ENCODE results near the gene NDUFAF3.

The NDUFAF3 gene

DNA sequence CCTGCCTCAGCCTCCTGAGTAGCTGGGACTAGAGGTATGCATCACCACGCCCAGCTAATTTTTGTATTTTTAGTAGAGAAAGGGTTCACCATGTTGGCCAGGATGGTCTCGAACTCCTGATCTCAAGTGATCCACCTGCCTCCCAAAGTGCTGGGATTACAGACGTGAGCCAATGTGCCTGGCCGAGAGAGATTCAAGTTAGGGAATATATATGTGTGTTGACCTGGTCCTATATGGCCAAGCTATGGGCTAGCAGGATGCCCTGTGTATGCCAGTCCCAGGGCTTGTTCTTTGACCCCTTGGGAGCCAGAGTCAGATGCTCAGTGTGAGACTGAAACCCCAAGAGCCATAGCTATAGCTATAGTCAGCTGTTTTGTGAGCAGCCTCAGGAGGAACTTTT, 1.9 kb downstream of the NDUFAF3 start:
- H3K4me2 ChIP-seq (ENCODE audit: low read depth, low read length, poor library complexity, severe bottlenecking): no peak overlapping the region
- H3K9ac ChIP-seq (ENCODE audit: low read length): no peak overlapping the region
- H4K20me1 ChIP-seq (ENCODE audit: low read depth, low read length): no peaks in the 10 kb centered on the region
- 0 out of 2 replicates have a peak overlapping the region, but pooled peaks have one; percentile 17 for H3K27ac ChIP-seq (ENCODE audit: low read depth, low read length)
- H3K9me3 ChIP-seq (ENCODE audit: insufficient read depth, low read length): no peaks in the 10 kb centered on the region
- H3K36me3 ChIP-seq (ENCODE audit: low read length): 0 out of 2 replicates have a peak, but pooled peaks cover 11% of the 10 kb centered on the region
- peaks cover 36% of the 10 kb centered on the region for H3K79me2 ChIP-seq (ENCODE audit: insufficient read depth, low read length)
- TF ChIP-seq, protein P1, sequence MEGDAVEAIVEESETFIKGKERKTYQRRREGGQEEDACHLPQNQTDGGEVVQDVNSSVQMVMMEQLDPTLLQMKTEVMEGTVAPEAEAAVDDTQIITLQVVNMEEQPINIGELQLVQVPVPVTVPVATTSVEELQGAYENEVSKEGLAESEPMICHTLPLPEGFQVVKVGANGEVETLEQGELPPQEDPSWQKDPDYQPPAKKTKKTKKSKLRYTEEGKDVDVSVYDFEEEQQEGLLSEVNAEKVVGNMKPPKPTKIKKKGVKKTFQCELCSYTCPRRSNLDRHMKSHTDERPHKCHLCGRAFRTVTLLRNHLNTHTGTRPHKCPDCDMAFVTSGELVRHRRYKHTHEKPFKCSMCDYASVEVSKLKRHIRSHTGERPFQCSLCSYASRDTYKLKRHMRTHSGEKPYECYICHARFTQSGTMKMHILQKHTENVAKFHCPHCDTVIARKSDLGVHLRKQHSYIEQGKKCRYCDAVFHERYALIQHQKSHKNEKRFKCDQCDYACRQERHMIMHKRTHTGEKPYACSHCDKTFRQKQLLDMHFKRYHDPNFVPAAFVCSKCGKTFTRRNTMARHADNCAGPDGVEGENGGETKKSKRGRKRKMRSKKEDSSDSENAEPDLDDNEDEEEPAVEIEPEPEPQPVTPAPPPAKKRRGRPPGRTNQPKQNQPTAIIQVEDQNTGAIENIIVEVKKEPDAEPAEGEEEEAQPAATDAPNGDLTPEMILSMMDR (IDR thresholded peaks at IDR 0.05; ENCODE audit: insufficient read depth, low read length, poor library complexity, severe bottlenecking): no peak
- peaks cover 24% of the 10 kb centered on the region for H3F3A ChIP-seq (ENCODE audit: insufficient read depth)
- H3K27me3 ChIP-seq (ENCODE audit: low read length): no peaks in the 10 kb centered on the region
- no peaks in the 10 kb centered on the region for H3K9me2 ChIP-seq (replicated peaks; ENCODE audit: insufficient read depth, low read length)
- no peak overlapping the region for H3K4me3 ChIP-seq (ENCODE audit: insufficient read depth, low read length, poor library complexity, severe bottlenecking)
- no peak overlapping the region for H2AFZ ChIP-seq (ENCODE audit: low read depth, low read length, severe bottlenecking)

DNA sequence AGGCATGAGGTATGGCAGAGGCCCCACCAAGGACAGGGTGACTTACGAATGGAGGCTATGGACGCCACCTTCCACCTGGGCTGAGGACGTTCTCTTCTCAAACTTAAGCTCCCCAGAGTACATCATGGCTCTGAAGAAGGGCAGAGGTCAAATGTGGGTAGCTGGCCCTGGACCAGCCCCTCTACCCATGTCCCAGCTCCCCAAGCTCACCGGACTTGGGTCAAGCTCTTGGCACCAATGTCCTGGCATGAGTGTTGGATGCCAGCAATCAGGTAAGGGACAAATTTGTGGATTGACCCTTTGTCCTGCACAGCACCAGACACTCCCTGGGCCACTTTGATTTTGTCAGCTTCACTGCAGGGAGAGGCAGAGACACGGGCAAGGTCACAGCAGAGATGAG, 2.5 kb downstream of the NDUFAF3 start:
- Histone ChIP-seq H3K9me3 (ENCODE audit: insufficient read depth, low read length) (no peaks in the 10 kb centered on the region), H4K20me1 (ENCODE audit: low read depth, low read length) (no peaks in the 10 kb centered on the region), H3K9me2 (replicated peaks; ENCODE audit: insufficient read depth, low read length) (no peaks in the 10 kb centered on the region), H2AFZ (ENCODE audit: low read depth, low read length, severe bottlenecking) (no peak overlapping the region), H3K27me3 (ENCODE audit: low read length) (no peaks in the 10 kb centered on the region), H3F3A (ENCODE audit: insufficient read depth) (peaks cover 18% of the 10 kb centered on the region), H3K36me3 (ENCODE audit: low read length) (0 out of 2 replicates have a peak, but pooled peaks cover 11% of the 10 kb centered on the region), H3K79me2 (ENCODE audit: insufficient read depth, low read length) (peaks cover 39% of the 10 kb centered on the region), H3K27ac (ENCODE audit: low read depth, low read length) (peak overlapping the region; percentile 61; the same call in 1 of the 2 replicates), H3K4me2 (ENCODE audit: low read depth, low read length, poor library complexity, severe bottlenecking) (no peak overlapping the region), H3K9ac (ENCODE audit: low read length) (no peak overlapping the region), H3K4me3 (ENCODE audit: insufficient read depth, low read length, poor library complexity, severe bottlenecking) (no peak overlapping the region)
- TF ChIP-seq, protein P1 (IDR thresholded peaks at IDR 0.05; ENCODE audit: insufficient read depth, low read length, poor library complexity, severe bottlenecking): no peak
- no peak for TF ChIP-seq EZH2phosphoT487 (conservative IDR thresholded peaks at IDR 0.05; ENCODE audit: low read length)

DNA sequence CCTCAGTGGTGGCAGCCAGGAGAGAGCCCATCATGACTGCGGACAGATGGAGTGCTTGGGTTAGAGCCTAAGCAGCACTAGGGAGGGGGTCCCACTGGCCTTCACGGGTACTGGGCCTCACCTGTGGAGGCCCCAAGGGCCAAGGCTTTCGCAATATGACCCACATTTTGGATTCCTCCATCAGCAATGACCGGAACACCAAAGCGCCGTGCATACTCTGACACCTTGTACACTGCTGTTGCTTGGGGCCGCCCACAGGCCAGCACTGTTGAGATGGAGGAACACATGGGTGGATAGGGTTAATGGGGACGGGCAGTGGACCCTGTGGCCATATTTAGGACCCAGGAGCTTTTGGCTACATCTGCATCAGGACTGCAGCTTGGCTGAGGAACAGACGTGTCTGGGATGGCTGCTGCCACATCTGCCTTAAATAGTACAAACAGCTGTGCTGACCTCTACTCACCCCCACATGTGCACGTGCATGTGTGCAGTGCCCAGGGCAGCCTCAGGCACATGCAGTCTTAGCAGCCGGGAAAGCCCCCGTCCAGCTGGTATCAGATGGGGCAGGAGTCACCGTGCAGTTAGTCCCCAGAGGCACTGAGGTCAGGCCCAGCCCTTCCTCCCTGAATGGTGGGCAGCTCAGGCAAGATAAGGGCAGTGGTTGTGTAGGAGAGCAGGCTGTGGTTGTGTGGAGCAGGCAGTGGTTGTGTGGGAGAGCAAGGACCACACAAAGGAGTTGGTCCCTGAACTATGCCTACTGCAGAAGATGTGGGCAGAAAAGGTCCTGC, 3.3 kb downstream of the NDUFAF3 start:
- Histone ChIP-seq H3K79me2 (ENCODE audit: insufficient read depth, low read length) (peaks cover 35% of the 10 kb centered on the region), H3F3A (ENCODE audit: insufficient read depth) (peaks cover 26% of the 10 kb centered on the region), H3K4me2 (ENCODE audit: low read depth, low read length, poor library complexity, severe bottlenecking) (peak overlapping the region; percentile 21), H3K27ac (ENCODE audit: low read depth, low read length) (peak overlapping the region; percentile 61), H3K36me3 (ENCODE audit: low read length) (0 out of 2 replicates have a peak, but pooled peaks cover 11% of the 10 kb centered on the region), H3K4me3 (ENCODE audit: insufficient read depth, low read length, poor library complexity, severe bottlenecking) (no peak overlapping the region), H3K9ac (ENCODE audit: low read length) (no peak overlapping the region), H4K20me1 (ENCODE audit: low read depth, low read length) (no peaks in the 10 kb centered on the region), H3K9me2 (replicated peaks; ENCODE audit: insufficient read depth, low read length) (no peaks in the 10 kb centered on the region), H3K27me3 (ENCODE audit: low read length) (no peaks in the 10 kb centered on the region), H2AFZ (ENCODE audit: low read depth, low read length, severe bottlenecking) (no peak overlapping the region), H3K9me3 (ENCODE audit: insufficient read depth, low read length) (no peaks in the 10 kb centered on the region)
- no peak for TF ChIP-seq EZH2phosphoT487 (conservative IDR thresholded peaks at IDR 0.05; ENCODE audit: low read length)
- TF ChIP-seq, protein P1 (IDR thresholded peaks at IDR 0.05; ENCODE audit: insufficient read depth, low read length, poor library complexity, severe bottlenecking): no peak

Measured in SU-DHL-6 (cell line).